Measurements from ENCODE around the gene UBXN2A. TPM values are rescaled to one million over a fixed set of nuclear protein-coding genes. Genes with fewer than 3 reads are reported as not detected.

UBXN2A gene
- total RNA-seq, 2 experiments from 2014 or later: 7.6 to 7.7 TPM

- no peak for DNase-seq
- no peak overlapping the region for H3K27ac Mint-ChIP-seq
- no peaks in the 10 kb centered on the region for H3K27me3 Mint-ChIP-seq (ENCODE audit: low read depth)
- intact Hi-C loops (cut with micrococcal nuclease): no loop called here
- H3K9me3 Mint-ChIP-seq: no peaks in the 10 kb centered on the region
- no peaks in the 10 kb centered on the region for H3K36me3 Mint-ChIP-seq (ENCODE audit: low read depth)
- CTCF ChIA-PET: no interaction called here
- H3K4me1 Mint-ChIP-seq (ENCODE audit: low read depth): peaks cover 45% of the 10 kb centered on the region
- no peak overlapping the region for H3K4me3 Mint-ChIP-seq
Observed at GRCh38 chr2:23918837-23919489, 21.3 kb upstream of the UBXN2A start.

GRCh38 chr2:23924589-23925359 lies 15.5 kb upstream of the UBXN2A start:
- H3K27ac Mint-ChIP-seq: no peak overlapping the region
- peak overlapping the region; percentile 96 for H3K4me3 Mint-ChIP-seq
- H3K9me3 Mint-ChIP-seq: no peaks in the 10 kb centered on the region
- intact Hi-C loops (cut with micrococcal nuclease): loop anchor here (5.0 to 10.0 kb wide), 6 partner anchors 138 to 1118 kb away; partner anchors contain the start of genes DNAJC27, EFR3B and NCOA1
- CTCF ChIA-PET: interaction anchor here (0.5 to 4.5 kb wide), 9 partner anchors 10 to 662 kb away, joined by 3 to 59 read pairs (median 4); partner anchors contain the start of genes SF3B6, TP53I3 and WDCP
- peaks cover 39% of the 10 kb centered on the region for H3K4me1 Mint-ChIP-seq (ENCODE audit: low read depth)
- DNase-seq: no peak
- no peaks in the 10 kb centered on the region for H3K36me3 Mint-ChIP-seq (ENCODE audit: low read depth)
- H3K27me3 Mint-ChIP-seq (ENCODE audit: low read depth): no peaks in the 10 kb centered on the region

- CTCF ChIA-PET: interaction anchor here (0.9 to 4.5 kb wide), 8 partner anchors 14 to 158 kb away, joined by 3 to 59 read pairs (median 6); partner anchors contain the start of genes SF3B6, TP53I3, UBXN2A and WDCP
- Mint-ChIP-seq H3K9me3 (no peaks in the 10 kb centered on the region), H3K27ac (peak overlapping the region; percentile 99), H3K27me3 (ENCODE audit: low read depth) (no peaks in the 10 kb centered on the region), H3K4me3 (peak overlapping the region; percentile 96), H3K4me1 (ENCODE audit: low read depth) (peaks cover 35% of the 10 kb centered on the region), H3K36me3 (ENCODE audit: low read depth) (peaks cover 2% of the 10 kb centered on the region)
- peak; percentile 81 for DNase-seq
- intact Hi-C loops (cut with micrococcal nuclease): loop anchor here (1.0 to 10.0 kb wide), 9 partner anchors 9 to 1117 kb away; partner anchors contain the start of genes DNAJC27, EFR3B and NCOA1
Observed at GRCh38 chr2:23925702-23926289, 14.5 kb upstream of the UBXN2A start.

- peaks cover 37% of the 10 kb centered on the region for H3K4me1 Mint-ChIP-seq (ENCODE audit: low read depth)
- intact Hi-C loops (cut with micrococcal nuclease): loop anchor here (1.0 to 10.0 kb wide), 9 partner anchors 10 to 1116 kb away; partner anchors contain the start of genes DNAJC27, EFR3B and NCOA1
- CTCF ChIA-PET: interaction anchor here (0.5 to 4.5 kb wide), 16 partner anchors 10 to 1112 kb away, joined by 3 to 59 read pairs (median 4); partner anchors contain the start of genes SF3B6, TP53I3, UBXN2A and WDCP
- DNase-seq: no peak
- peak overlapping the region; percentile 96 for H3K4me3 Mint-ChIP-seq
- H3K9me3 Mint-ChIP-seq: no peaks in the 10 kb centered on the region
- peaks cover 2% of the 10 kb centered on the region for H3K36me3 Mint-ChIP-seq (ENCODE audit: low read depth)
- no peaks in the 10 kb centered on the region for H3K27me3 Mint-ChIP-seq (ENCODE audit: low read depth)
- H3K27ac Mint-ChIP-seq: peak overlapping the region; percentile 99
Observed at GRCh38 chr2:23926290-23926749, 13.9 kb upstream of the UBXN2A start.

GRCh38 chr2:23926750-23927571 lies 13.3 kb upstream of the UBXN2A start, which contains the start of gene ATAD2B:
ATAD2B (minus strand) TSS chr2:23927123; CDS start chr2:23926770, 353 bp downstream.
- intact Hi-C loops (cut with micrococcal nuclease): loop anchor here (1.0 to 10.0 kb wide), 18 partner anchors 11 to 1115 kb away; partner anchors contain the start of genes CENPO, DNAJC27, EFR3B and FAM228B
- H3K27me3 Mint-ChIP-seq (ENCODE audit: low read depth): no peaks in the 10 kb centered on the region
- peaks cover 36% of the 10 kb centered on the region for H3K4me1 Mint-ChIP-seq (ENCODE audit: low read depth)
- peaks cover 2% of the 10 kb centered on the region for H3K36me3 Mint-ChIP-seq (ENCODE audit: low read depth)
- H3K4me3 Mint-ChIP-seq: peak within 1 kb of the TSS; percentile 96
- no peaks in the 10 kb centered on the region for H3K9me3 Mint-ChIP-seq
- DNase-seq: peak; percentile 93
- H3K27ac Mint-ChIP-seq: peak within 1 kb of the TSS; percentile 99
- CTCF ChIA-PET: interaction anchor here (0.5 to 4.5 kb wide), 24 partner anchors 10 to 1316 kb away, joined by 3 to 59 read pairs (median 4); partner anchors contain the start of genes SF3B6, TP53I3 and UBXN2A

GRCh38 chr2:23934259-23934658 lies 6.0 kb upstream of the UBXN2A start:
- H3K27ac Mint-ChIP-seq: no peak overlapping the region
- no peaks in the 10 kb centered on the region for H3K9me3 Mint-ChIP-seq
- DNase-seq: no peak
- CTCF ChIA-PET: interaction anchor here (1.0 kb wide), 1 partner anchor 41 kb away, joined by 3 read pairs; no protein-coding TSS in a partner anchor
- peaks cover 2% of the 10 kb centered on the region for H3K36me3 Mint-ChIP-seq (ENCODE audit: low read depth)
- intact Hi-C loops (cut with micrococcal nuclease): no loop called here
- H3K27me3 Mint-ChIP-seq (ENCODE audit: low read depth): peaks cover 4% of the 10 kb centered on the region
- H3K4me3 Mint-ChIP-seq: no peak overlapping the region
- peaks cover 5% of the 10 kb centered on the region for H3K4me1 Mint-ChIP-seq (ENCODE audit: low read depth)

GRCh38 chr2:23940718-23941620 lies 706 bp downstream of the UBXN2A start:
- intact Hi-C loops (cut with micrococcal nuclease): loop anchor here (1.0 to 5.0 kb wide), 4 partner anchors 14 to 181 kb away; partner anchors contain the start of genes ATAD2B, FAM228B, PFN4 and SF3B6
- Mint-ChIP-seq H3K9me3 (no peaks in the 10 kb centered on the region), H3K27me3 (ENCODE audit: low read depth) (peaks cover 8% of the 10 kb centered on the region), H3K27ac (peak overlapping the region; percentile 64), H3K4me3 (peak overlapping the region; percentile 80), H3K36me3 (ENCODE audit: low read depth) (no peaks in the 10 kb centered on the region), H3K4me1 (ENCODE audit: low read depth) (peaks cover 15% of the 10 kb centered on the region)
- CTCF ChIA-PET: interaction anchor here (0.6 to 3.6 kb wide), 4 partner anchors 14 to 144 kb away, joined by 3 to 36 read pairs (median 6); partner anchors contain the start of genes ATAD2B and TP53I3
- DNase-seq: peak; percentile 58

GRCh38 chr2:23941644-23942043 lies 1.4 kb downstream of the UBXN2A start:
- Mint-ChIP-seq H3K4me3 (no peak overlapping the region), H3K27ac (no peak overlapping the region), H3K36me3 (ENCODE audit: low read depth) (no peaks in the 10 kb centered on the region), H3K27me3 (ENCODE audit: low read depth) (peaks cover 8% of the 10 kb centered on the region), H3K4me1 (ENCODE audit: low read depth) (peaks cover 15% of the 10 kb centered on the region), H3K9me3 (no peaks in the 10 kb centered on the region)
- no peak for DNase-seq
- intact Hi-C loops (cut with micrococcal nuclease): loop anchor here (5.0 kb wide), 1 partner anchor 181 kb away; the partner anchor contains the start of genes FAM228B and PFN4
- CTCF ChIA-PET: interaction anchor here (1.1 to 1.5 kb wide), 4 partner anchors 11 to 143 kb away, joined by 3 to 7 read pairs (median 4); partner anchors contain the start of genes ATAD2B and TP53I3

GRCh38 chr2:23943666-23944065 lies 3.4 kb downstream of the UBXN2A start:
- H3K4me1 Mint-ChIP-seq (ENCODE audit: low read depth): peaks cover 17% of the 10 kb centered on the region
- no peaks in the 10 kb centered on the region for H3K36me3 Mint-ChIP-seq (ENCODE audit: low read depth)
- DNase-seq: no peak
- no peaks in the 10 kb centered on the region for H3K9me3 Mint-ChIP-seq
- CTCF ChIA-PET: no interaction called here
- H3K27me3 Mint-ChIP-seq (ENCODE audit: low read depth): peaks cover 8% of the 10 kb centered on the region
- H3K27ac Mint-ChIP-seq: no peak overlapping the region
- intact Hi-C loops (cut with micrococcal nuclease): loop anchor here (5.0 kb wide), 1 partner anchor 179 kb away; the partner anchor contains the start of genes FAM228B and PFN4
- no peak overlapping the region for H3K4me3 Mint-ChIP-seq

GRCh38 chr2:23944527-23944926 lies 4.3 kb downstream of the UBXN2A start:
- Mint-ChIP-seq H3K36me3 (ENCODE audit: low read depth) (no peaks in the 10 kb centered on the region), H3K4me3 (no peak overlapping the region), H3K27me3 (ENCODE audit: low read depth) (peaks cover under 1% of the 10 kb centered on the region), H3K4me1 (ENCODE audit: low read depth) (peaks cover 11% of the 10 kb centered on the region), H3K27ac (no peak overlapping the region), H3K9me3 (no peaks in the 10 kb centered on the region)
- intact Hi-C loops (cut with micrococcal nuclease): loop anchor here (5.0 kb wide), 1 partner anchor 178 kb away; the partner anchor contains the start of genes FAM228B and PFN4
- no peak for DNase-seq
- CTCF ChIA-PET: no interaction called here
